Lower leg skin (tissue), 3 donors: ENCODE measurements around the gene PLCH1.

Experiments used
- POLR2A ChIP-seq, 2 donors: fragments of 450-650 bp; IDR thresholded peaks; one replicate each; pipeline ENCODE4 v1.6.1; 2016 to 2017; ENCODE audit warnings: antibody characterized with exemption in 2 of 2, mild to moderate bottlenecking in 1 of 2, moderate library complexity in 1 of 2
- TF ChIP-seq, protein P1 (sequence below), 3 donors: fragments of 450-650 bp; IDR thresholded peaks; one replicate each; pipeline ENCODE4 v1.5.1; 2016; ENCODE audit warnings: antibody characterized with exemption in 3 of 3, mild to moderate bottlenecking in 3 of 3, moderate library complexity in 2 of 3

DNA sequence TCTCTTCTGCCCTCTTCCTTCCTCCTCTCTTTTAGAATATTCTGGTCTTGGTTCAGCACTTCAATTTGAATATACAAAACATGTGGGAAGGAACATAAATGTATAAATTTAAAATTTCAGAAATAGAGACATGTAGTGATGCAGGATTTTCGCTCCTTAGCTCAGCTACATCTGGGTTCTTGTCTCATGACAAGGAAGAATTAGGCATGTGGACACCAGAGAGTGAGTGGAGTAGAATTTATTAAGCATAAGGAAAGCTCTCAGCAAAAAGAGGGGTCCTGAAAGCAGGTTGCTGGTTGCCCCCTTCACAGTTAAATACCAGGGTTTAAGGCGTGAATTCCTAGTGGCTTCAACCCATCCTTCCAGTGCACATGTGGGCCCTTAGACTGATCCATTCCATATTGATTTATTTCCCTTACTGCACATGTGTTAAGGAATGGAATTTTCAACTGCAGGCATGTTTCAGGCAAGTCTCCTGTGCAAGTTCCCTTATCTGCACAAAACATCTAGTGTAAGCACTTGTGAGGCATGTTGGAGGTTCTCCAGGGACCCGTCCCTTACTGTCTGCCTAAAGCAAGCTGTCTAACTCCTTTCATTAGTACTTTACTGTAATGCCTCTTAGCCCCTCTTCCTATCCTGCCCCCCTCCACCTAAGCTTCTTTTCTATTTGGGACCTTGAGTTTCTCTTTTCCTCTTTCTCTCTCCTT, 318.2 kb downstream of the PLCH1 start:
- TF ChIP-seq, protein P1, sequence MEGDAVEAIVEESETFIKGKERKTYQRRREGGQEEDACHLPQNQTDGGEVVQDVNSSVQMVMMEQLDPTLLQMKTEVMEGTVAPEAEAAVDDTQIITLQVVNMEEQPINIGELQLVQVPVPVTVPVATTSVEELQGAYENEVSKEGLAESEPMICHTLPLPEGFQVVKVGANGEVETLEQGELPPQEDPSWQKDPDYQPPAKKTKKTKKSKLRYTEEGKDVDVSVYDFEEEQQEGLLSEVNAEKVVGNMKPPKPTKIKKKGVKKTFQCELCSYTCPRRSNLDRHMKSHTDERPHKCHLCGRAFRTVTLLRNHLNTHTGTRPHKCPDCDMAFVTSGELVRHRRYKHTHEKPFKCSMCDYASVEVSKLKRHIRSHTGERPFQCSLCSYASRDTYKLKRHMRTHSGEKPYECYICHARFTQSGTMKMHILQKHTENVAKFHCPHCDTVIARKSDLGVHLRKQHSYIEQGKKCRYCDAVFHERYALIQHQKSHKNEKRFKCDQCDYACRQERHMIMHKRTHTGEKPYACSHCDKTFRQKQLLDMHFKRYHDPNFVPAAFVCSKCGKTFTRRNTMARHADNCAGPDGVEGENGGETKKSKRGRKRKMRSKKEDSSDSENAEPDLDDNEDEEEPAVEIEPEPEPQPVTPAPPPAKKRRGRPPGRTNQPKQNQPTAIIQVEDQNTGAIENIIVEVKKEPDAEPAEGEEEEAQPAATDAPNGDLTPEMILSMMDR (IDR thresholded peaks at IDR 0.05) = no peak
- no peak for TF ChIP-seq POLR2A (IDR thresholded peaks at IDR 0.05)
